ENCODE measurements around the gene SUV39H1. TPM values are rescaled to one million over a fixed set of nuclear protein-coding genes. Genes with fewer than 3 reads are reported as not detected.
"Not testable (repeated sequence)": the region's sequence is repeated elsewhere in the genome, so short reads cannot be mapped to it uniquely, and the experiment has no call there.

The SUV39H1 gene
- total RNA-seq, 4 donors from 2014 or later: 2.7 to 8.6 (median 7.1) TPM

DNA sequence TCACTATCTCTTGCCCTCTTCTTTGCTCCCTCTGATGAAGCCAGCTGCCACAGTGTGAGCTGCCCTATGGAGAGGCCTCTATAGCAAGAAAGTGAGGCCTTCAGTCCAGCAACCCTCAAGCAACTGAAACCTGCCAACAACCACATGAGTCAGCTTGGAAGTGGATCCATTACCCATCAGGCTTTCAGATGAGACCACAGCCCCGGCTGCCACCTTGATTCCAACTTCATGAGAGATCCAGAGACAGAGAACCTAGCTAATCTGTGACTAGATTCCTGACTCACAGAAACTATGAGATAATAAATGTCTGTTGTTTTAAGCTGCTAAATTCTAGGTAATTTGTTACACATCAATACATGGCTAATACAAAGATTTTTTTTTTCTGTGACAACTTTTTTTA is 33.3 kb upstream of the SUV39H1 start:
- H3K4me3 ChIP-seq (replicated peaks in 1 of 3): no peak overlapping the region
- H3K9me3 ChIP-seq: no peaks in the 10 kb centered on the region
- H3K36me3 ChIP-seq: no peaks in the 10 kb centered on the region
- H3K27me3 ChIP-seq: no peaks in the 10 kb centered on the region
- intact Hi-C loops (cut with DNase I): no loop called here
- no peaks in the 10 kb centered on the region for H3K4me1 ChIP-seq
- TF ChIP-seq, protein P1, sequence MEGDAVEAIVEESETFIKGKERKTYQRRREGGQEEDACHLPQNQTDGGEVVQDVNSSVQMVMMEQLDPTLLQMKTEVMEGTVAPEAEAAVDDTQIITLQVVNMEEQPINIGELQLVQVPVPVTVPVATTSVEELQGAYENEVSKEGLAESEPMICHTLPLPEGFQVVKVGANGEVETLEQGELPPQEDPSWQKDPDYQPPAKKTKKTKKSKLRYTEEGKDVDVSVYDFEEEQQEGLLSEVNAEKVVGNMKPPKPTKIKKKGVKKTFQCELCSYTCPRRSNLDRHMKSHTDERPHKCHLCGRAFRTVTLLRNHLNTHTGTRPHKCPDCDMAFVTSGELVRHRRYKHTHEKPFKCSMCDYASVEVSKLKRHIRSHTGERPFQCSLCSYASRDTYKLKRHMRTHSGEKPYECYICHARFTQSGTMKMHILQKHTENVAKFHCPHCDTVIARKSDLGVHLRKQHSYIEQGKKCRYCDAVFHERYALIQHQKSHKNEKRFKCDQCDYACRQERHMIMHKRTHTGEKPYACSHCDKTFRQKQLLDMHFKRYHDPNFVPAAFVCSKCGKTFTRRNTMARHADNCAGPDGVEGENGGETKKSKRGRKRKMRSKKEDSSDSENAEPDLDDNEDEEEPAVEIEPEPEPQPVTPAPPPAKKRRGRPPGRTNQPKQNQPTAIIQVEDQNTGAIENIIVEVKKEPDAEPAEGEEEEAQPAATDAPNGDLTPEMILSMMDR (IDR thresholded peaks at IDR 0.05): no peak
- H3K27ac ChIP-seq: no peak overlapping the region
- DNase-seq: no peak
- 100% methylated on average over 1 of the region's 1 CpG; no CpG with 5 or more reads in 1 of the 2 donors for WGBS, 2 donors

DNA sequence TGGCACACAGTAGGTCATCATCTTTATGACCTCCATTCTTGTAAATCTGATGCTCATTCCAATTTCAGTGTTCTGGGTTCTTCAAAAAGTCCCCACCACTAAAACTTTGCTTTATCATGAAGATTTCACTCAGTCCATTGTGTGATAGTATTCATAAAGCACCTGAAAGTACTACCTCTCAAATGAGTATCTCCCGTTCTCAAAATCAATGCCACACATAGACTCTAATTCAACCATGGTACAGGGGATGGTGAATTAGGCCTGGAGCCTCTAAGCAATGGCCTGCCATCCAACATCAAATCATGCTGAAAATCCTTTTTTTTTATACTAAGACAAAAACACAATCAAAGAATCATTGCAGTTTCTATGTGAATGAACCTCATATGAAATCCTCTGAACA is 32.4 kb upstream of the SUV39H1 start:
- no peaks in the 10 kb centered on the region for H3K36me3 ChIP-seq
- no peak for DNase-seq
- intact Hi-C loops (cut with DNase I): no loop called here
- no peaks in the 10 kb centered on the region for H3K9me3 ChIP-seq
- TF ChIP-seq, protein P1 (IDR thresholded peaks at IDR 0.05): no peak
- no peak for TF ChIP-seq POLR2A (IDR thresholded peaks at IDR 0.05)
- no peak overlapping the region for H3K27ac ChIP-seq
- no peaks in the 10 kb centered on the region for H3K27me3 ChIP-seq
- H3K4me1 ChIP-seq: no peaks in the 10 kb centered on the region
- no peak overlapping the region for H3K4me3 ChIP-seq (replicated peaks in 1 of 3)
- 71 to 73% methylated on average over 1 of the region's 1 CpG for WGBS, 2 donors

DNA sequence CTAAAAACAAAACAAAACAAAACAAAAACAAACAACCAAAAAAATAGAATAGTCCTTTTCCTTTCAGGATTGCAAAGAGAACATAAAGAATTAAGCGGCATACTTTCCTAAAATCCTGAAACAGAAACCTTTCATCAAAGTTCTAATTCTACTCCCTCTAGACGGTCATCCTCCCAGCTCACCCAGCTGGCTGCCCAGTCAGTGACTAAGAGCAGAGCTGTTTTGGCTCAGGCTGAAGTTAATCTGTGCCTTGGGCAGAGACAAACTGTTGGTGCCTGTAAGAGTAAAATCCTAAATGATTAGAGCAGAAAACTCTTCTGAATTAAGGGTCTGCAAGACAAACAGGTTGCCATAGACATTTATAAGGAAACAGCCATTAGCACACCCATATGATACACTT is 30.5 kb upstream of the SUV39H1 start:
- no peak for DNase-seq
- no peak overlapping the region for H3K4me3 ChIP-seq (replicated peaks in 1 of 3)
- intact Hi-C loops (cut with DNase I): no loop called here
- H3K27me3 ChIP-seq: no peaks in the 10 kb centered on the region
- no peaks in the 10 kb centered on the region for H3K36me3 ChIP-seq
- H3K4me1 ChIP-seq: no peaks in the 10 kb centered on the region
- no peaks in the 10 kb centered on the region for H3K9me3 ChIP-seq
- WGBS, 2 donors: 75 to 92% methylated on average over 2 of the region's 2 CpGs
- H3K27ac ChIP-seq: no peak overlapping the region
- TF ChIP-seq, protein P1 (IDR thresholded peaks at IDR 0.05): no peak
- TF ChIP-seq POLR2A (IDR thresholded peaks at IDR 0.05): no peak

DNA sequence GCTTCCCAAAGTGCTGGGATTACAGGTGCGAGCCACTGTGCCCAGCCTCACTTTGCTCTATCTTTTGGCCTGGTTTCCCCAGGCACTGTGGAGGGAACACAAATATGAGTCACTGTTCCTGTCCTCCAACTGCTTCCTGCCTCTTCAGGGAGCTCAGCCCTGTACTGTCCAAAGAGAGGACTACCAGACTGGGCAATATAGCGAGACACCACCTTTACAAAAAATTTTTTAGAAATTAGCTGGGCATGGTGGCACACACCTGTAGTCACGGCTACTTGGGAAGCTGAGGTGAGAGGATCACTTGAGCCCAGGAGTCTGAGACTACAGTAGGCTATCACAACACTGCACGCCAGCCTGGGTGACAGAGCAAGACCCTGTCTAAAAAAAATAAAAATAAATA is 29.9 kb upstream of the SUV39H1 start:
- no peaks in the 10 kb centered on the region for H3K4me1 ChIP-seq
- TF ChIP-seq, protein P1 (IDR thresholded peaks at IDR 0.05): no peak
- no peak for TF ChIP-seq POLR2A (IDR thresholded peaks at IDR 0.05)
- WGBS, 2 donors: 81 to 90% methylated on average over 4 of the region's 4 CpGs
- H3K4me3 ChIP-seq (replicated peaks in 1 of 3): no peak overlapping the region
- intact Hi-C loops (cut with DNase I): no loop called here
- H3K27ac ChIP-seq: no peak overlapping the region
- no peaks in the 10 kb centered on the region for H3K27me3 ChIP-seq
- DNase-seq: no peak
- H3K36me3 ChIP-seq: no peaks in the 10 kb centered on the region
- H3K9me3 ChIP-seq: no peaks in the 10 kb centered on the region

DNA sequence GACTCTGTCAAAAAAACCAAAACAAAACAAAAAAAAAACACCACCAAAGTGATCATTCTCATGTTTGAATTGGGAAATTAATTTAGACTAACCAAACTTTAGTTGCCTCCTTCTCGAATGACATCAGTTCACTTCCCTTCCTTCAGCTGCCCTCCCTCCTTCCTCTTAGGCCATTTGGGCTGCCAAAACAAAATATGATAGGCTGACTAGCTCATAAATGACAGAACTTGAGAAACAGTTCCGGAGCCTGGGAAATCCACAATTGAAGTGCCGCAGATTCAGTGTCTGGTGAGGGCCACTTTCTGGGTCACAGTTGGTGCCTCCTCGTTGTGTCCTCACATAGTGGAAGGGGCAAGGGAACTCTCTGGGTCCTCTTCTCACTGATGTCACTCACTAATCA is 29.0 kb upstream of the SUV39H1 start:
- no peak for TF ChIP-seq POLR2A (IDR thresholded peaks at IDR 0.05)
- TF ChIP-seq, protein P1 (IDR thresholded peaks at IDR 0.05): no peak
- Histone ChIP-seq H3K9me3 (no peaks in the 10 kb centered on the region), H3K27ac (no peak overlapping the region), H3K4me3 (replicated peaks in 1 of 3) (no peak overlapping the region), H3K36me3 (no peaks in the 10 kb centered on the region), H3K27me3 (no peaks in the 10 kb centered on the region), H3K4me1 (no peaks in the 10 kb centered on the region)
- intact Hi-C loops (cut with DNase I): no loop called here
- WGBS, 2 donors: 81 to 83% methylated on average over 4 of the region's 4 CpGs
- DNase-seq: no peak

DNA sequence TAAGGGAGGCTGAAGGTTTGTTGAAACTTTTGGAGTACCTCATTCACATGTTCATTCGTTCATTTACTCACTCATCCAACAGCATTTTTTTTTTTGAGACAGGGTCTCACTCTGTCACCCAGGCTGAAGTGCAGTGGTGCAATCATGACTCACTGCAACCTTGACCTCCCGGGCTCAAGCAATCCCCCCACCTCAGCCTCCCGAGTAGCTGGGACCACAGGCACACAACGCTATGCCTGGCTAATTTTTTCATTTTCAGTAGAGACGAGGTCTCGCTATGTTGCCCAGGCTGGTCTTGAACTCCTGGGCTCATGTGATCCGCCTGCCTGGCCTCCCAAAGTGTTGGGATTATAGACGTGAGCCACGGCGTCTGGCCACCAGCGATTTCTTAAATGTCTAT is 28.3 kb upstream of the SUV39H1 start:
- 82 to 83% methylated on average over 4 to 11 of the region's 11 CpGs for WGBS, 2 donors
- H3K4me1 ChIP-seq; DNase-seq; intact Hi-C loops (cut with DNase I); H3K36me3 ChIP-seq; H3K9me3 ChIP-seq; H3K27ac ChIP-seq; H3K4me3 ChIP-seq (replicated peaks in 1 of 3); H3K27me3 ChIP-seq: not testable (repeated sequence)
